PC-3 (cell line): ENCODE data around the gene PRADC1. TPM values are rescaled to one million over a fixed set of nuclear protein-coding genes. Genes with fewer than 3 reads are reported as not detected.

Experiments used
- ATAC-seq: fragments of 200-7000 bp; cut with Tn5 transposase; 2 replicates; pipeline ENCODE4 v1.9.1; 2020; ENCODE audit warnings: mild to moderate bottlenecking, moderate library complexity
- BruUV-seq: library from RNA; stranded (reverse); fragments of 400-500 nt; replicated peaks from 2 replicates; lab custom pipeline; 2021; lab: Mats Ljungman, UMichigan
- CTCF ChIA-PET: fragments of 300-600 bp; sonication (Branson Sonifier 250); formaldehyde crosslinking; loops from one replicate; lab custom pipeline; 2022; ENCODE audit warnings: antibody characterized with exemption; lab: Charles Lee
- POLR2A ChIA-PET: fragments of 300-600 bp; sonication (Branson Sonifier 250); formaldehyde crosslinking; loops from one replicate; lab custom pipeline; 2022; ENCODE audit warnings: antibody characterized with exemption; ENCODE audit not compliant: unreplicated experiment; lab: Charles Lee
- DNase-seq: peaks from one replicate; pipeline ENCODE4 v3.0.0-alpha.2; 2015
- H2AFZ ChIP-seq: fragments of 300-600 bp; sonication (generic); 2 replicates; pipeline ENCODE4 v1.6.0; 2016; ENCODE audit warnings: antibody characterized with exemption, low read length
- H3F3A ChIP-seq: fragments of 300-600 bp; sonication (generic); one replicate; pipeline ENCODE4 v1.6.0; 2017; ENCODE audit warnings: antibody characterized with exemption, low read length, control low read depth, mild to moderate bottlenecking; ENCODE audit not compliant: unreplicated experiment
- H3K27ac ChIP-seq: fragments of 300-600 bp; sonication (generic); 2 replicates; pipeline ENCODE4 v1.5.1; 2016; ENCODE audit warnings: mild to moderate bottlenecking, low read length
- H3K27me3 ChIP-seq: fragments of 300-600 bp; sonication (generic); 2 replicates; pipeline ENCODE4 v1.6.1; 2016; ENCODE audit warnings: low read length, mixed read lengths
- H3K36me3 ChIP-seq: fragments of 300-600 bp; sonication (generic); 2 replicates; pipeline ENCODE4 v1.6.1; 2016; ENCODE audit warnings: low read depth, mixed run types, low read length, mixed read lengths
- H3K4me1 ChIP-seq: fragments of 300-600 bp; sonication (generic); 2 replicates; pipeline ENCODE4 v1.5.1; 2016; ENCODE audit warnings: low read length; ENCODE audit not compliant: insufficient read depth
- H3K4me2 ChIP-seq: fragments of 300-600 bp; sonication (generic); 2 replicates; pipeline ENCODE4 v1.6.0; 2016; ENCODE audit warnings: low read length
- H3K4me3 ChIP-seq: fragments of 300-600 bp; sonication (generic); 2 replicates; pipeline ENCODE4 v1.5.1; 2016; ENCODE audit warnings: mild to moderate bottlenecking, low read length, mixed read lengths
- H3K79me2 ChIP-seq: fragments of 300-600 bp; sonication (generic); 2 replicates; pipeline ENCODE4 v1.6.1; 2017; ENCODE audit warnings: low read length, mixed read lengths
- H3K9ac ChIP-seq: fragments of 300-600 bp; sonication (generic); 2 replicates; pipeline ENCODE4 v1.6.0; 2016; ENCODE audit warnings: mild to moderate bottlenecking, low read length
- H3K9me2 ChIP-seq: fragments of 300-600 bp; sonication (generic); replicated peaks from 2 replicates; pipeline ENCODE4 v1.6.1; 2016; ENCODE audit warnings: mixed run types, low read length, mixed read lengths
- H3K9me3 ChIP-seq: fragments of 300-600 bp; sonication (generic); 2 replicates; pipeline ENCODE4 v1.6.1; 2016; ENCODE audit warnings: low read length, mixed read lengths
- H4K20me1 ChIP-seq: fragments of 300-600 bp; sonication (generic); 2 replicates; pipeline ENCODE4 v1.6.1; 2016; ENCODE audit warnings: low read length, mixed read lengths
- CTCF ChIP-seq: fragments of 300-600 bp; sonication (generic); conservative IDR thresholded peaks from 2 replicates; pipeline ENCODE4 v1.5.1; 2017; ENCODE audit warnings: antibody characterized with exemption, low read depth, mild to moderate bottlenecking, low read length
- EZH2 ChIP-seq: fragments of 300-600 bp; sonication (generic); IDR thresholded peaks from one replicate; pipeline ENCODE4 v1.6.1; 2017; ENCODE audit warnings: antibody characterized with exemption, mild to moderate bottlenecking, low read length; ENCODE audit not compliant: unreplicated experiment
- EZH2phosphoT487 ChIP-seq: fragments of 300-600 bp; sonication (generic); IDR thresholded peaks from 2 replicates; pipeline ENCODE4 v1.6.1; 2018; ENCODE audit warnings: mild to moderate bottlenecking, antibody characterized with exemption, low read length, borderline replicate concordance
- intact Hi-C: fragments of 100-400 bp; cut with micrococcal nuclease; formaldehyde crosslinking; loops from 2 replicates; pipeline ENCODE4 v1.9.0; 2023
- total RNA-seq: library from RNA; depleted of rRNA; stranded (reverse); fragments of >200 nt; gene quantifications from 2 replicates; pipeline ENCODE4 v1.2.3, GENCODE V29; 2014

Gene PRADC1
- total RNA-seq, 1 experiment from 2014 or later = 62.5 TPM

- Histone ChIP-seq H3K4me2 (no peak overlapping the region), H2AFZ (no peak overlapping the region), H3K4me1 (no peaks in the 10 kb centered on the region), H3F3A (no peaks in the 10 kb centered on the region), H3K9me3 (no peaks in the 10 kb centered on the region), H3K27ac (no peak overlapping the region), H3K79me2 (no peaks in the 10 kb centered on the region), H3K9me2 (no peaks in the 10 kb centered on the region), H3K27me3 (no peaks in the 10 kb centered on the region), H3K4me3 (no peak overlapping the region), H4K20me1 (no peaks in the 10 kb centered on the region), H3K9ac (no peak overlapping the region), H3K36me3 (peaks cover 10% of the 10 kb centered on the region)
- POLR2A ChIA-PET = interaction anchor here (0.6 kb wide), 1 partner anchor 17 kb away, joined by 3 read pairs; no protein-coding TSS in a partner anchor
- intact Hi-C loops = no loop called here
- BruUV-seq = no TSS peak
- no peak for ATAC-seq
- no peak for DNase-seq
- TF ChIP-seq EZH2phosphoT487 (no peak), CTCF (no peak), EZH2 (no peak)
- CTCF ChIA-PET = interaction anchor here (0.5 kb wide), 1 partner anchor 35 kb away, joined by 11 read pairs; no protein-coding TSS in a partner anchor
These were observed 24.5 kb upstream of the PRADC1 start for GRCh38 chr2:73257425-73258125.

- no peaks in the 10 kb centered on the region for H3K9me2 ChIP-seq
- intact Hi-C loops = no loop called here
- peaks cover 13% of the 10 kb centered on the region for H3K36me3 ChIP-seq
- CTCF ChIA-PET = interaction anchor here (0.5 kb wide), 1 partner anchor 34 kb away, joined by 11 read pairs; no protein-coding TSS in a partner anchor
- no peaks in the 10 kb centered on the region for H3K27me3 ChIP-seq
- no peaks in the 10 kb centered on the region for H4K20me1 ChIP-seq
- no peak for ATAC-seq
- H3K4me3 ChIP-seq = no peak overlapping the region
- no peak overlapping the region for H3K27ac ChIP-seq
- H2AFZ ChIP-seq = no peak overlapping the region
- H3K9ac ChIP-seq = no peak overlapping the region
- no peaks in the 10 kb centered on the region for H3K79me2 ChIP-seq
- no peaks in the 10 kb centered on the region for H3K4me1 ChIP-seq
- H3K4me2 ChIP-seq = no peak overlapping the region
- DNase-seq = no peak
- H3F3A ChIP-seq = no peaks in the 10 kb centered on the region
- TF ChIP-seq CTCF = no peak
- no peak for TF ChIP-seq EZH2
- BruUV-seq = no TSS peak
- POLR2A ChIA-PET = interaction anchor here (0.6 kb wide), 1 partner anchor 17 kb away, joined by 3 read pairs; no protein-coding TSS in a partner anchor
- no peaks in the 10 kb centered on the region for H3K9me3 ChIP-seq
These were observed 24.0 kb upstream of the PRADC1 start for GRCh38 chr2:73257021-73257420.

DNA sequence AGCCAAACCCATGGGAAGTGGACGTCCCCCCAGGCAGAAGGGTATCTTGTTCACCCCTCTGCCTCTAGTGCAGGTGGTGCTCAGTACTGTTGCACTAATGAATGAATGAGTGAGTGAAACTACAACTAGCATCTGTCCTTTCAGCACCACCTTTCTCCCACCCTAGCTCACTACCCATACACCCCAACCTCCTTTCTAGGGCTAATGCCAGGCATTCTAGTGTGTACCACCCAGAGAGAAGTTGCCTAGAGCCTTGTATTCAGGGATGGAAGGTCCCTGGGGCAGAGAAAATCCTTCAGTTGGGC is 23.5 kb upstream of the PRADC1 start:
- H3K4me3 ChIP-seq = no peak overlapping the region
- no peak for TF ChIP-seq EZH2phosphoT487
- H2AFZ ChIP-seq = no peak overlapping the region
- DNase-seq = no peak
- ChIA-PET CTCF (no interaction called here), POLR2A (no interaction called here)
- H3K9ac ChIP-seq = no peak overlapping the region
- H3K9me2 ChIP-seq = no peaks in the 10 kb centered on the region
- no peaks in the 10 kb centered on the region for H3K9me3 ChIP-seq
- no peaks in the 10 kb centered on the region for H3K27me3 ChIP-seq
- H4K20me1 ChIP-seq = no peaks in the 10 kb centered on the region
- H3K36me3 ChIP-seq = peaks cover 13% of the 10 kb centered on the region
- no peak overlapping the region for H3K4me2 ChIP-seq
- H3K79me2 ChIP-seq = no peaks in the 10 kb centered on the region
- intact Hi-C loops = no loop called here
- ATAC-seq = no peak
- H3K27ac ChIP-seq = no peak overlapping the region
- H3K4me1 ChIP-seq = no peaks in the 10 kb centered on the region
- no TSS peak for BruUV-seq
- no peaks in the 10 kb centered on the region for H3F3A ChIP-seq
